Calu3 (cell line): ENCODE measurements around the gene RRN3. TPM values are rescaled to one million over a fixed set of nuclear protein-coding genes. Genes with fewer than 3 reads are reported as not detected.
A peak's percentile ranks its signal among the peaks of the same experiment; 100 is the strongest.
"Not testable (repeated sequence)": the region's sequence is repeated elsewhere in the genome, so short reads cannot be mapped to it uniquely, and the experiment has no call there.

Experiments used
- BruUV-seq: library from RNA; stranded (reverse); fragments of 400-500 nt; replicated peaks from 2 replicates; lab custom pipeline; 2021; lab: Mats Ljungman, UMichigan
- CTCF ChIA-PET: fragments of 300-600 bp; sonication (Branson Sonifier 250); formaldehyde crosslinking; loops from one replicate; lab custom pipeline; 2022; ENCODE audit warnings: antibody characterized with exemption; lab: Charles Lee
- DNase-seq: peaks from one replicate; pipeline ENCODE4 v3.0.0; 2022
- H3K27ac Mint-ChIP-seq: one replicate; pipeline ENCODE4 v1.8.0; 2022; ENCODE audit warnings: mixed read lengths; ENCODE audit not compliant: unreplicated experiment
- H3K27me3 Mint-ChIP-seq: one replicate; pipeline ENCODE4 v1.8.0; 2022; ENCODE audit warnings: mixed read lengths; ENCODE audit not compliant: unreplicated experiment
- H3K36me3 Mint-ChIP-seq: one replicate; pipeline ENCODE4 v1.8.0; 2022; ENCODE audit warnings: mild to moderate bottlenecking, moderate library complexity, mixed read lengths; ENCODE audit not compliant: insufficient read depth, unreplicated experiment
- H3K4me1 Mint-ChIP-seq: one replicate; pipeline ENCODE4 v1.8.0; 2022; ENCODE audit warnings: mild to moderate bottlenecking, low read depth, mixed read lengths; ENCODE audit not compliant: unreplicated experiment
- H3K4me3 Mint-ChIP-seq: one replicate; pipeline ENCODE4 v1.8.0; 2022; ENCODE audit warnings: mild to moderate bottlenecking, low read depth, moderate library complexity, mixed read lengths; ENCODE audit not compliant: unreplicated experiment
- H3K9me3 Mint-ChIP-seq: one replicate; pipeline ENCODE4 v1.8.0; 2022; ENCODE audit warnings: low read depth, mixed read lengths; ENCODE audit not compliant: unreplicated experiment
- intact Hi-C: fragments of 100-400 bp; cut with micrococcal nuclease; formaldehyde crosslinking; loops from one replicate; pipeline ENCODE4 v1.10.0; 2022; ENCODE audit not compliant: unreplicated experiment
- total RNA-seq: library from RNA; stranded (reverse); gene quantifications from 2 replicates; pipeline ENCODE4 v1.2.3, GENCODE V29; 2022
- TF ChIP-seq, protein P1 (sequence below): fragments of 200-600 bp; IDR thresholded peaks from one replicate; pipeline ENCODE4 v1.8.0; 2022; ENCODE audit warnings: antibody characterized with exemption; ENCODE audit not compliant: unreplicated experiment

The RRN3 gene
- total RNA-seq, 1 experiment from 2014 or later, result 45.3 TPM

DNA sequence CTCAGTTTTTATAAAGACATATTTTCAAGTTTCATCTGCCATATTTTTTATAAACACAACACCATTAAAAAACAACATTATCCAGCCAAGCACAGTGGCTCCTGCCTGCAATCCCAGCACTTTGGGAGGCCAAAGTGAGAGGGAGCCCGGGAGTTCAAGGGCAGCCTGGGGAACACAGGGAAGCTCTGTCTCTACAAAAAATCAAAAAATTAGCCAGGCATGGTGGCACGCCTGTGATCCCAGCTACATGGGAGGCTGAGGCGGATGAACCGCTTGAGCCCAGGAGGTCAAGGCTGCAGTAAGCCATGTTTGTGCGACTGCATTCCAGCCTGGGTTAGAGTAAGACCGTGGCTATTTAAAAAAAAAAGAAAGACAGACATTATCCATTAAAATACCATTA lies 21.0 kb downstream of the RRN3 start:
- Mint-ChIP-seq H3K36me3 (peaks cover 58% of the 10 kb centered on the region), H3K27me3 (no peaks in the 10 kb centered on the region), H3K9me3 (no peaks in the 10 kb centered on the region), H3K4me3 (no peak overlapping the region), H3K27ac (no peak overlapping the region), H3K4me1 (peaks cover 5% of the 10 kb centered on the region)
- TF ChIP-seq, protein P1, sequence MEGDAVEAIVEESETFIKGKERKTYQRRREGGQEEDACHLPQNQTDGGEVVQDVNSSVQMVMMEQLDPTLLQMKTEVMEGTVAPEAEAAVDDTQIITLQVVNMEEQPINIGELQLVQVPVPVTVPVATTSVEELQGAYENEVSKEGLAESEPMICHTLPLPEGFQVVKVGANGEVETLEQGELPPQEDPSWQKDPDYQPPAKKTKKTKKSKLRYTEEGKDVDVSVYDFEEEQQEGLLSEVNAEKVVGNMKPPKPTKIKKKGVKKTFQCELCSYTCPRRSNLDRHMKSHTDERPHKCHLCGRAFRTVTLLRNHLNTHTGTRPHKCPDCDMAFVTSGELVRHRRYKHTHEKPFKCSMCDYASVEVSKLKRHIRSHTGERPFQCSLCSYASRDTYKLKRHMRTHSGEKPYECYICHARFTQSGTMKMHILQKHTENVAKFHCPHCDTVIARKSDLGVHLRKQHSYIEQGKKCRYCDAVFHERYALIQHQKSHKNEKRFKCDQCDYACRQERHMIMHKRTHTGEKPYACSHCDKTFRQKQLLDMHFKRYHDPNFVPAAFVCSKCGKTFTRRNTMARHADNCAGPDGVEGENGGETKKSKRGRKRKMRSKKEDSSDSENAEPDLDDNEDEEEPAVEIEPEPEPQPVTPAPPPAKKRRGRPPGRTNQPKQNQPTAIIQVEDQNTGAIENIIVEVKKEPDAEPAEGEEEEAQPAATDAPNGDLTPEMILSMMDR, result no peak
- no TSS peak for BruUV-seq
- intact Hi-C loops, result no loop called here
- DNase-seq, result no peak
- CTCF ChIA-PET, result interaction anchor here (1.2 kb wide), 1 partner anchor 21 kb away, joined by 3 read pairs; the partner anchor contains the start of gene RRN3

DNA sequence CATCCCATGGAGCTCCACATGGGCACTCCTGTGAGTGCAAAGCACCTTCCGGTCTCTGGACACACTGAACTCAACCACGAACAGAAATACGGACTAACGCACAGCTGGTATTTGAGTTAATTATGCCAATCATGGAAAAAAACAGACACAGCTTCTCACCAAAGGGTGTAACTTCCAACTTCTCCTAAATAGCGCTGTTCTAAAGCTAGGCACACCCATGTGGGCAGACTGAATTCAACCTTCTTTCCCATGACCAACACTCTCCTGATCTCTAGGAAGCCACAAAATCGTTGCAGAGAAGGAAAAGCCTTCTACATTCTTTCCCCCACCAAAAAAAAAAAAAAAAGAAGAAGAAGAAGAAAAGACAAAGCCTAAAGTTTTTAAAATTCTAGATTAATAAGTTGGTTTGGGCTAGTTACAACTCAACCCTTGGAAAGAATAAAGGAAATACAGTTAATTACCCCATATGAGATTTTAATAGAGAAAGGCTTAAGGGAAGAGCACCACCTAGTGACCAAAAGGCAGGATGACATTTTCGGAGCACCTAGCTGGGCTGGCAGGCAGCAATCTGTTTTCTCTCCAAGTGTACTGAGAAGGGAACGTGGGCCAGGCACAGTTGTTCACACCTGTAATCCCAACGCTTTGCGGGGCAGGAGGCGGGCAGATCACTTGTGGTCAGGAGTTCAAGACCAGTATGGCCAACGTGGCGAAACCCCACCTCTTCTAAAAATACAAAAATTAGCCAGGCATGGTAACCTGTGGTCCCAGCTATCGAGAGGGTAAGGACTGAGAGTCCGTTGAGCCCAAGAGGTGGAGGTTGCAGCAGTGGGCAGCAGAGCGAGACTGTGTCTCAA lies 21.9 kb downstream of the RRN3 start:
- intact Hi-C loops, BruUV-seq, H3K27me3 Mint-ChIP-seq, DNase-seq, H3K4me1 Mint-ChIP-seq, H3K27ac Mint-ChIP-seq, H3K4me3 Mint-ChIP-seq, H3K9me3 Mint-ChIP-seq: not testable (repeated sequence)
- CTCF ChIA-PET, result interaction anchor here (0.7 to 1.3 kb wide), 4 partner anchors 16 to 62 kb away, joined by 3 to 9 read pairs (median 6); partner anchors contain the start of gene RRN3
- peaks cover 52% of the 10 kb centered on the region for H3K36me3 Mint-ChIP-seq
- TF ChIP-seq, protein P1, result peak; percentile 53

DNA sequence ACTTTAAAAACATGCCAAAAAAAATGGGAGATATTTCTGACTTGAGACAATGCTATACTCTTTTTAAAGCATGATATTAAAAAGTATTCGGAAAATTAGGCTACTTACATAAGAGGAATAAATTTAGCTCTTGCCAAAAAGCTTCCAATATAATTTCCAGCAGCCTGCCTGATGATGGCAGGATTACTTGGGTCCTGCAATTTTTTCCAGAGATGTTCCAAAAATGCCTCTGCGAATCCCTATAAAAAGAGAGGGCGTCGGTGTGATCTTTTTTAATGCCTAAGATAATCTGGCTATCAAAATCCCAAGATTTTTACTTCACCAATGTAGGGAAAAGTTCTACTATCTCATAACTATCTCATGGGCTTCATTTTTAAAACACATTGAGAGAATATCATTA lies 23.1 kb downstream of the RRN3 start:
- H3K4me3 Mint-ChIP-seq, intact Hi-C loops: not testable (repeated sequence)
- H3K36me3 Mint-ChIP-seq, result peaks cover 43% of the 10 kb centered on the region

DNA sequence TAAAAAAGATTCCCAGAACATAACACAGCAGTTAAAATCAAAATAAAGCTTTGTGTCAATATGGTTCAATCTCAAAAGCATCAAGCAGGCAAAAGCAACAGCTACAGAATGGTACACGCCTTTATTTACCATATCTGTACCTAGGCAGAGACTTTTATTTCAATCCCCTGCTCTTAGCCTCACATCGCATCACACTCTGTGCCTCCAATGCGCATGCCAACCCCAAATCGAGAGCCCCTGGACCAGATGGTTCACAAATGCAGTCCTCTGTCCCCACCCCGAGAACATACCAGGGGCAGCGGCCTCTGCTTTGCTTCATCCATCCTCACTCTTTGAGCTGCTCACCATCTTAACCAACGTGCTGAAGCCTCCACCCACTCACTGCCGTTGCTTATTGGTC lies 27.4 kb downstream of the RRN3 start:
- CTCF ChIA-PET, H3K9me3 Mint-ChIP-seq, H3K27me3 Mint-ChIP-seq, DNase-seq, intact Hi-C loops, BruUV-seq, H3K4me1 Mint-ChIP-seq, H3K27ac Mint-ChIP-seq, H3K4me3 Mint-ChIP-seq: not testable (repeated sequence)
- peaks cover 34% of the 10 kb centered on the region for H3K36me3 Mint-ChIP-seq

More for the DNA sequence above, 23.1 kb downstream of the RRN3 start:
- CTCF ChIA-PET, result interaction anchor here (0.6 kb wide), 1 partner anchor 60 kb away, joined by 5 read pairs; no protein-coding TSS in a partner anchor
- H3K27me3 Mint-ChIP-seq, H3K27ac Mint-ChIP-seq, H3K9me3 Mint-ChIP-seq, H3K4me1 Mint-ChIP-seq, BruUV-seq, DNase-seq: not testable (repeated sequence)

DNA sequence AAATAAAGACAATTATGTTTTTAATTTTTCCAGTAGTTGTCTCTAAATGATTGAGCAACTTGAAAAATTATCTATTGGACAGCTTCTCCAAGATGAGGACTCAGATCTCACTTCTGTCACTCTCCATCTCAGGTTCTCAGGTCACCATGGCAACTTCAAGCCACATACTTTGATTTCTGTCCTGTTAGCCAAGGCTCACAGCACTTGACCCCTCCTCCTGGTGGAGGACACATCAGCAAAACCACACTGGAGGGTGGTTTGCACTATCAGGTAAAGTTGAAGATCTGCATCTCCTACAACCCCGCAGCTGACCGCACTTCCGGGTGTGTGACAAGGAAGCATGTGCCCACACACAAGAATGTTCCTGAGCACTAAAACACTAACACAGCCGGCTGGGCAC lies 28.1 kb downstream of the RRN3 start:
- H3K4me3 Mint-ChIP-seq, H3K27ac Mint-ChIP-seq, CTCF ChIA-PET, BruUV-seq, H3K9me3 Mint-ChIP-seq, H3K27me3 Mint-ChIP-seq, DNase-seq, intact Hi-C loops, H3K4me1 Mint-ChIP-seq: not testable (repeated sequence)
- H3K36me3 Mint-ChIP-seq, result peaks cover 37% of the 10 kb centered on the region

DNA sequence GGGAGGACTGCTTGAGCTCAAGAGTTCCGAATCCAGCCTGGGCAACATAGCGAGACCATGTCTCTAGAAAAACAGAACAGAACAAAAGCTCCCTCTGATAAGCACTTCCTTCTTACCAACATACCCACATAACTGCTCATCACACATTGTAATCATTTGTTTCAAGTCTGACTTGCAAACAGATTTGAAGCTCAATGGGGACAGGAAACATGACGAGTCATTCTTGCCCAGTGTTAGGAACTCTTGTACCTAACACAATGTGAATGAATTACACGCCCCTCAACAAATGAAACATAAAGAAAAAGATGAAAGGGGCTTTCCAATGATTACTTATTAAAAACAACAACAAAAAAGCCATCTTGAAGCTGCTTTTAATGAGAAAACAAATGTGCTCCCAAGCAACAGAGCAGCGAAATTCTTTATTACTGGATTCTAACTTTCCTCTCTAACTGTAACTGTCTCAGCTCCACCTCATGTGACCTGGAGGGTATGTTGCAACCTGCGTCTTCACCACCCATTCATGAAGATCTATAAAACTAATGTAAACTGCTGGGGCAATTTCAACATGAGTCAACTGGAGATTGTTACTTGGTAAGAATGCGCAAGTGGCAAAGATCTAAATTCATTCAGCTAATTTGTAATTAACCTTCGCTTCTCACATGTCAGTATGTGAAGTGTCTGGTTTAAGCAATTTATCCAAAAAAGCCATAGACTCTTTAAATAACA lies 31.8 kb downstream of the RRN3 start:
- CTCF ChIA-PET, DNase-seq, H3K27ac Mint-ChIP-seq, H3K4me1 Mint-ChIP-seq, H3K9me3 Mint-ChIP-seq, intact Hi-C loops, BruUV-seq, H3K27me3 Mint-ChIP-seq, H3K4me3 Mint-ChIP-seq: not testable (repeated sequence)
- H3K36me3 Mint-ChIP-seq, result peaks cover 55% of the 10 kb centered on the region
